HG03439 (cell line): Measurements from ENCODE around the gene TM7SF2.
"Not testable (repeated sequence)": the region's sequence is repeated elsewhere in the genome, so short reads cannot be mapped to it uniquely, and the experiment has no call there.

Source experiments
- ATAC-seq: cut with Tn5 transposase; IDR thresholded peaks from one replicate; pipeline ENCODE4 v1.9.1; 2021; ENCODE audit warnings: mild to moderate bottlenecking, moderate library complexity; ENCODE audit not compliant: unreplicated experiment

TM7SF2 gene

GRCh38 chr11:65128182-65129145 lies 16.8 kb downstream of the TM7SF2 start:
- ATAC-seq = no peak

GRCh38 chr11:65129649-65130441 lies 18.2 kb downstream of the TM7SF2 start:
- no peak for ATAC-seq

- ATAC-seq = no peak
Measured at GRCh38 chr11:65130631-65131416, 19.2 kb downstream of the TM7SF2 start.

DNA sequence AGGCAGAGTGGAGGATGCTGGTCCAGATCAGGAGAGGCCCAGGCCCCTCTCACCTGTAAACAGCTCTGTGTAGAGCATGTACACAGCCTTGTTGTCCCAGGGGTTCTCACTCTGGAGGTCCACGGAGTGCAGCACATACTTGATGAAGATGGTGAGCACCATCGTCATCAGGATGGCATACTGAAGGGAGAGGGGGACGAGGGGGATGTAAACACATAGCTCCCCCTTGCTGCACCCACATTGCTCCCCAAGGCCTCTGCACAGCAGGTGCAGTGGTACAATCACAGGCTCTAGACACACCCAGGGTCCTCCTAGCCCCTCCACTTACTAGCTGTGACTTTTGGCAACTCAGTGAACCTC lies 19.7 kb downstream of the TM7SF2 start:
- ATAC-seq = no peak

DNA sequence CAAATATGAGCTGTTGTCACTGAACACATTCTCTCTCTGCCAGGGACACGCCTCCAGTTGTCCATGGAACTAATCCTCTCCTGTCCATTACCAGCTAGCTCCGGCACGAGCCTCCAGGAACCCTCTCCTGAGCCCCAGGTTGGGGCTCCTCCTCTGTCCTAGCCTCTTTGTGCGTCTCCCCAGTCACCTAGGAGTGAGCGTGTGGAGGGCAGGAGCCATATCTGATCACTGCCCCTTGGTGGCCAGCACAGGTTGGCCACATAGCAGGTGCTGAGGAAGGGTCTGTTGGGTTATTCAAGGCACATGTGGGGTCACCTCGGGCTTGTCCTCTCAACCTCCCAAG lies 20.2 kb downstream of the TM7SF2 start:
- no peak for ATAC-seq

DNA sequence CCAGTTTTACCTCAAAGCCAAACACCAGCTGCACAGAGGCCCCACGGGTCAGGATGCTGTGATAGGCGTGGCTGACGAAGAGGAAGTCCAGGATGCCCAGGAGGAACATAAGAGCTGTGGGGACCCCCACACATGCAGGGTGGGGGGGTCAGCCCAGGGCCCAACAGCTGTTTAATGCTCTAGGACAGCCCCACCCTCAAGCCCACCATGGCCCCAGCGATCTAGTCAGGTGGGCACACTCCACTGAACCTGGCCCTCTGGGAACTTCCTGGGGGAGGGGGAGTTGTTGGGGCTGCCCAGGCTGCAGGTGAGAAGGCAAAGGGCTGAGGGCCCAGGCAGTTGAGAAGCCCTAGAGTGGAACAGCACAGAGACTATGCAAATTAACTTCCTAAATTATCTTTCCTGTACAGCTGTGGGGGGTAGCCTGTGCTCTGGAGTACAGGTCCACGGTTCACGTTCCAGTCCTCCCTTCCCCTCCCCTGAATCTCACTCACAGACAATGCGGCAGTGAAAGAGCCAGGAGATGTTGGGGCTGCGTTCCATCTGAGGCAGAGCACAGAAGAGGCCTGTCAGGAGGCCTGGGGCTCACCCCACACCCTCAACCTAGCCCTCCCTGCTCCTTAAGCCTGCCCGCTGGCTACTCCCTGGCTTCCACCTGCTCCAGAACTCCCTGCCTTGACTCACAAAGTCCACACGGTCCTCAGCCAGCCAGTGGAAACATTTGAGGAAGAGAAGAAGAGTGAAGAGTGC lies 20.7 kb downstream of the TM7SF2 start:
- ATAC-seq = no peak

- no peak for ATAC-seq
Measured at GRCh38 chr11:65132988-65133700, 21.5 kb downstream of the TM7SF2 start.

GRCh38 chr11:65133724-65134123 lies 22.1 kb downstream of the TM7SF2 start:
- ATAC-seq = no peak

DNA sequence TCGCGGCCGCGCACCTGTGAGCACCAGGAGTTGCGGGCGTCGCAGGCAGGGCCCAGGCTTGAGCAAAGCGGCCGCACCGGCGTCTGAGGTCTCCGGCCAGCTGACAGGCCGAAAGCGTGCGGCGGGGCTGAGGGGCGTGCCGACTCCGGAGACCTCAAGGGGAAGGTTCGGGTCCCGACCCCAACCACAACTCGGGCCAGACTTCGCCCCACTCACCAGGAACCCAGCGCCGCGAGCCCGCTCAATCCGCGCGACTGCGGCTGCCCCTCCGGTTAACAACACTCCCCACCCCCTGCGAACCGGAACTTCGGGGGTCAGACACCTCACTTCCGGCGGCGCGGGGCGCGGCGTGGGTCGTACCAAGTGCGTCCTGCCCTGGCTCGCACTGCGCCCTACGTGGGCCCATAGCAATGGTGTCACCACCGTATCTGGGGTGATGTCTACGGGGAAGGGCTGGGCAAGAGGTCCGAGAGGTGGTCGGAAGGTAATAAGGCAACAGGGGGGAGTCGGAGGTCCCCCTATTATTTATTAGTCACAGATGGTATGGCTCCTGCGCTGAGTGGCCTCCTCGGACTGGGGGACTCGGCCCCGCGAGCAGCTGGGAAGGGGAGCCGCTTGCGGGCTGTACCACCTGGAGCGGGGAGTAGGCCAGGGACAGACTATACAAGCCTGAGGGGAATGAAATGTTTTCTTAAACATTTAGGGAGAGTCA lies 22.7 kb downstream of the TM7SF2 start, which contains the start of gene SYVN1:
SYVN1 (minus strand) TSS at position 280 of the 712 bp plus-strand sequence. CDS start 918 bp downstream, outside the sequence.
- peak; percentile 65 for ATAC-seq

- ATAC-seq = peak; percentile 56
Measured at GRCh38 chr11:65134952-65135632, 23.4 kb downstream of the TM7SF2 start.

DNA sequence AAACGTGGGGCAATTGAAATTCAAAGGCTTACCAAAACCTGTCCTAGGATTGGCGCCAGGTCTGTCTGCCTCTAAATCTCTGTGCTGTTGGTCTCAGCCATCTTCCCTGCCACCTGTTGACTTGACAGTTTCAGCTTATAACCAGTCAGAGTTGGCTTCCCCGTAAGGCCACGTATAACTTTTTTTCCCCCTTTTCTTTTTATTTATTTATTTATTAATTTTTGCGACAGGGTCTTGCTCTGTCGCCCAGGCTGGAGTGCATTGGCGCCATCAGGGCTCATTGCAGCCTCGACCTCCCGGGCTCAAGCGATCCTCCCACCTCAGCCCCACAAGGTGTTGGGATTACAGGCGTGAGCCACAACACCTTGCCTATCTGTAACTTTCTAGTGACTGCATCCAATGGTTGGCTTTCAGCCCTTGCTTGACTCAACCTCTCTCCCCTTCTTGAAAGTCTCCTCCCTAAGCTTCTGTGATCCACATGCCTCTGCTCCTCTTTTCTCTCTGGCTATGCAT lies 24.0 kb downstream of the TM7SF2 start:
- ATAC-seq = no peak

GRCh38 chr11:65136515-65137096 lies 24.9 kb downstream of the TM7SF2 start:
- ATAC-seq = no peak

- ATAC-seq = no peak
Measured at GRCh38 chr11:65141896-65142494, 30.3 kb downstream of the TM7SF2 start.

GRCh38 chr11:65147352-65148075 lies 35.8 kb downstream of the TM7SF2 start:
- no peak for ATAC-seq

DNA sequence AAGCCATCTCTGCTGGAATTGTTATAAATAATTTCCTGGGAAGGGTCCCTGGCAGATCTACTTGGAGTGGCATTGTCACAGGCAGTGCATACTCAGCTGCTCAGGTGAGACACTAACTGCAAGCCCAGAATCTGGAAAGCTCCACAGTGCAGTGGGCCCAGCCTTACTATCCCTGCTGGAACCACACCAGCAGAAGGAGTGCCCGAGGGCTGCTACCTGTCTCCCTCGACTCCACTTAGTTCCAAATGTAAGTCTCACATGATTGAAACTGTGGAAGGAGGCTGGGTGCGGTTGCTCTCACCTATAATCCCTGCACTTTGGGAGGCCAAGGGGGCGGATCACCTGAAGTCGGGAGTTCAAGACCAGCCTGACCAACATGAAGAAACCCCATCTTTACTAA lies 37.0 kb downstream of the TM7SF2 start:
- ATAC-seq = no peak

- not testable (repeated sequence) for ATAC-seq
Measured at GRCh38 chr11:65150131-65150508, 38.4 kb downstream of the TM7SF2 start.
